Glomerular visceral epithelial cell (primary cell): ENCODE measurements around the gene CEACAM20.
"Not testable (repeated sequence)": the region's sequence is repeated elsewhere in the genome, so short reads cannot be mapped to it uniquely, and the experiment has no call there.

Experiments
- DNase-seq: peaks from one replicate; pipeline ENCODE4 v3.0.0-alpha.2; 2016; ENCODE audit errors: extremely low spot score

Gene CEACAM20

DNA sequence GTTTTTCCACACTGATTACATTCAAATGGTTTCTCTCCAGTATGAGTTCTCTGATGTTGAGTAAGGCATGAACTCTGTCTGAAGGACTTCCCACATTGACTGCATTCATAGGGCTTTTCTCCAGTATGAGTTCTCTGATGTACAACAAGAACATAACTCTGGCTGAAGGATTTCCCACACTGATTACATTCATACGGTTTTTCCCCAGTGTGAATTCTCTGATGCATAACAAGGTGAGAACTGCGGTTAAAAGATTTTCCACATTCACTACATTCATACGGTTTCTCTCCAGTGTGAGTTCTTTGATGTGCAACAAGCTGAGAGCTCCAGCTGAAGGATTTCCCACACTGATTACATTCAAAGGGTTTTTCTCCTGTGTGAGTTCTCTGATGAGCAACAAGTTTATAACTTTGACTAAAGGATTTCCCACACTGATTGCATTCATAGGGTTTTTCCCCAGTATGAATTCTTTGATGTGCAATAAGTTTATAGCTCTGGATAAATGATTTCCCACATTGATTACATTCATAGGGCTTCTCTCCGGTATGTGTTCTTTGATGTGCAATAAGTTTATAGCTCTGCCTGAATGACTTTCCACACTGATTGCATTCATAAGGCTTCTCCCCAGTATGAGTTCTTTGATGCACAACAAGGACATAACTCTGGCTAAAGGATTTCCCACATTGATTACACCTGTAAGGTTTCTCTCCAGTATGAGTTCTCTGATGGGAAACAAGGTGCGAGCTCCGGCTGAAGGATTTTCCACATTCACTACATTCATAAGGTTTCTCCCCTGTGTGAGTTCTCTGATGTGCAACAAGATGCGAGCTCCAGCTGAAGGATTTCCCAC, 52.7 kb downstream of the CEACAM20 start:
- no peak for DNase-seq

DNA sequence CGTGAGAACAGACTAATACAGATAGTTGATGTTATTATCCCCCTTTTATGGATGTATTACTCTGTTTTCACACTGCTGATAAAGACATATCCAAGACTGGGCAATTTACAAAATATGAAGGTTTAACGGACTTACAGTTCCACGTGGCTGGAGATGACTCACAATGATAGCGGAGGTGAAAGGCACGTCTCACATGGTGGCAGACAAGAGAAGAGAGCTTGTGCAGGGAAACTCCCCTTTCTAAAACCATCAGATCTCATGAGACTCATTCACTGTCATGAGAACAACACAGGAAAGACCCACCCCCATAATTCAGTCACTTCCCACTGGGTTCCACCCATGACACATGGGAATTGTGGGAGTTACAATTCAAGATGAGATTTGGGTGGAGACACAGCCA, 60.7 kb downstream of the CEACAM20 start:
- not testable (repeated sequence) for DNase-seq

DNA sequence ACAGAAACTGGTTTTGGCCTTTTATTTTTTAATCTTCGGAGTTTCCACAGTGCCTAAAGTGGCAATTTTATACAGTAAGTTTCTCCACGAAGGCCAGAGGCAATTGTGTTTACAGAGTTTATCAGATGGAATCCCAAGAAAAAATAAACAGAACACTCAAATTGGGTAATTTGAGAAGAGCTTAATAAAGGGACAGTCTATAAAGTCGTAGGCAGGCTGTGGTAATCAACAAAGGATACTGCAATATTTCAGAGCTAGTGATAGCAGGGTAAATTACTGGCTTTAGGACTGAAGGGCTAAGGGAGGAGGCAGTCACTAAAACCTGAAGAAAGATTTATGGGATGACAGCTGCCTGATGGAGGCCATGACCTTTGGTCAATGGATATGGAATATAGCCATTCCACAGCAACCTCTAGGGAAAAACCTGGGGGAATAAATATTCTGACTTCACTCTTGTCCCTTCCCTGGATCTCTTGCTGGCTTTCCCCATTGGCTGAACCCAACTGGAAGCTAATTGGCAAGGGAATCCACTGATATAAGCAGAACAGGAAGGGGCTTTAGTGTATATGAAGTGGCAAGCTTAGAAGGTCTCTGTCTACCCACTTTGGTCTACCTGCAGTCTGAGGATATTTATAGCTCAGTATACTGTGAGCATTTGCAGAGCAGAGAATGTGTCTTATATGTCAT, 66.7 kb downstream of the CEACAM20 start:
- not testable (repeated sequence) for DNase-seq
